NOMO-1 (cell line): Measurements from ENCODE around the gene KCNK4.

Experiments used
- DNase-seq, 2 experiments: peaks; one replicate each; lab custom pipeline; 2025; ENCODE audit not compliant: unreplicated experiment in 2 of 2; lab: John Stamatoyannopoulos, UW

Gene KCNK4

DNA sequence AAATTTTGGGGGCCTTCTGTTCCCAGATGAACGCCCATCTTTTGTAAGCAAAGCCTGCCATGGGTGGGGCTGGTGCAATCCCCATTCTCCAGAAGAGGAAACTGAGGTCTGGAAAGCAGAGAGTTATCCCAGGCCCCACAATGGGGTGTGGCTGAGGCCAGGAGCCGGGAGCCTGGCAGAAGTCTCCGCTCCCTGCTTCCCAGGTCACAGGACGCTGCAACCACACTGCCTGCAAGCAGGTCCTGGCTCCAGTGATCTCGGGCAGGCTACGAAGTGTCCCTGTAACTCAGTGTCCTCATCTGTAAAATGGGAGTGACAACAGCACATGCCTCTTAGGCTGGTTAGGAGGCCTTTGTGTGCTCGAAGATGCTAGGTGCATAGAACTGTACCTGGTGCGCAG, 38.1 kb upstream of the KCNK4 start:
- DNase-seq = no peak

DNA sequence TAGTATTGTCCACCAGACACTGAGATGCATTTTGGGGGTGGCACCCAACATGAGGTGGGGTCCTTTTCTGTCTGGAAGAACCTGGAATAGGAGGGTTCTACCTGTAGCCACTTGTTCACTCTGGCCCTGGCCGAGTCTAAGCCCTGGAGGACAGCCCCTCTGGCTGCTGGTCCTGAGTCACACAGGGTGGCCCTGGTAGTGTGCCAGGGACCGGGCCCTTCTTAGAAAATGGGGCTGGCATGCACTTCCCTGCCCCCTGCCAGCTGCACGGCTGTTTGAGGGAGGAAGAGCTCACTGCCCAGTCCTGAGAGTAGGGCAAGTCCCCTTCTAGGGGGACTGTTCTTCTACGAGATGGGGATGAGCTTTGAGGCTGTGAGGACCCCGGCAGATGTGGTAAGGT, 37.6 kb upstream of the KCNK4 start:
- DNase-seq = no peak

DNA sequence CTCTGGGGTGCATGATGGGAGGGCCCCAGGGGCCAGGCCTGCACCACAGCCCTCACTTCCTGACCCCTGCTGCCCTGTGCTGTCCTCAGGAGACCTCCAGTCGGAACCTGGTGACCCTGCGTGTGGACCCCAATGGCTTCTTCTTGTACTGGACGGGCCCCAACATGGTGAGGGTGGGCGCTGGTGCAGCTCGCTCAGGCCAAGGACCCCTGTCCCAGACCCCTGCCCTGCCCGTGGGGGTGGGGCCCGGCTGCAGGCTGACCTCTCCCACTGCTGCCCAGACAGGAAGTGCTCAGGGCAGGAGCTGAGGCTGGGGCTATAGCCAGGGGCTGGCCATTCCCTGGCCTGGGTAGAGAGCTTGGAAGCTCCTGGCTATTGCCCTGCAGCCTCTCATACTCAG, 36.8 kb upstream of the KCNK4 start:
- DNase-seq = no peak

DNA sequence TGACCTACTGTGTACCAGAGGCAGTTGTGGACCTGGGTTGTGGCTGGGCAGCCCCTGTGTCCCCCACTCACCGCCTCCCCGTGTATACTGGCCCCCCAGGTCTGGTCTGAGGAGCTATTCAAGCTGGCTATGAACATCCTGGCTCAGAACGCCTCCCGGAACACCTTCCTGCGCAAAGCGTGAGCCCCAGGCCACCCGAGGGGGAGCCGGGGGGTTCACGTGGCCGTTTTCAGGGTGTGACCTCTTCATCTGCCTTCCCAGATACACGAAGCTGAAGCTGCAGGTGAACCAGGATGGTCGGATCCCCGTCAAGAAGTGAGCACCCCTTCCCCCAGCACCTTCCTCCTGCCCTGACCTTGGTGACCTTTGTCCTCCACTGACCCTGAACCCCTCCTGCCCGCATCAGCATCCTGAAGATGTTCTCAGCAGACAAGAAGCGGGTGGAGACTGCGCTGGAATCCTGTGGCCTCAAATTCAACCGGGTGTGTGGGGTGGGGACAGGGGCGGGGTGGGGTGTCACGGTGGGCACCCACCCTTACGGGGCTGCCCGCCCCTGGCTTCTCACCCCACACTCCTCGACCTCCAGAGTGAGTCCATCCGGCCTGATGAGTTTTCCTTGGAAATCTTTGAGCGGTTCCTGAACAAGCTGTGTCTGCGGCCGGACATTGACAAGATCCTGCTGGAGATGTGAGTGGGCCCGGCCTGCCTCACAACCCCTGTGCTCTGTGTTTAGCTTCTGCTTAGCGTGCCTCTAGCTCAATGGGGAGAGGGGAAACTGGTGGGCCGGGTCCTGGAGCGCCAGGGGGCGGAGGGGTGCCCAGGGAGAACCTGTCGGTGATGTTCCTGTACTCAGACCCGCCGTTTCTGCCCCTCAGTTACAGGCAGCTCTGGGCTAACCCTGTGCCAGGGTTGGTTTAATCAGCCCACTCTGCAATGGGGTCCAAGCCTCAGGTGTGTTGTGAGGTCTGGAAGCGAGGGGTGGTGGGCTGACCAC, 35.7 kb upstream of the KCNK4 start:
- no peak for DNase-seq

DNA sequence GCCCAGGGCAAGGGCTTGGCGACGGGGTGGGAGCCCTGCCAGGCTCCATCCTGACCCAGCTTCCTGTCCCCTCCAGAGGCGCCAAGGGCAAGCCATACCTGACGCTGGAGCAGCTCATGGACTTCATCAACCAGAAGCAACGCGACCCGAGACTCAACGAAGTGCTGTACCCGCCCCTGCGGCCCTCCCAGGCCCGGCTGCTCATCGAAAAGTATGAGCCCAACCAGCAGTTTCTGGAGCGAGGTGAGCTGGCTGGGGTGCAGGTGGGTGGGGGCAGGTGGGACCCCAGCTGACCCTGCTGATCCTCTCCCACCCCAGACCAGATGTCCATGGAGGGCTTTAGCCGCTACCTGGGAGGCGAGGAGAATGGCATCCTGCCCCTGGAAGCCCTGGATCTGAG, 34.8 kb upstream of the KCNK4 start:
- DNase-seq = no peak

DNA sequence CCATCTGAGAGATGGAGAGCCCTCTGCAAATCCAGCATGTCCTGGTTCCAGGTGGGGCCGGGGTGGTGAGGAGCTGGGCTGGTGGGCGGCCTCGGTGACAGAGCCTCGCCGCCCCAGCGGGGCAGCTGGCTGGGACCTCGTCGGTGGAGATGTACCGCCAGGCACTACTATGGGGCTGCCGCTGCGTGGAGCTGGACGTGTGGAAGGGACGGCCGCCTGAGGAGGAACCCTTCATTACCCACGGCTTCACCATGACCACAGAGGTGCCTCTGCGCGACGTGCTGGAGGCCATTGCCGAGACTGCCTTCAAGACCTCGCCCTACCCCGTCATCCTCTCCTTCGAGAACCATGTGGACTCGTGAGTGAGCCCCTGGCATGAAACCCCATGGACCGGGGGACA, 32.7 kb upstream of the KCNK4 start:
- no peak for DNase-seq

DNA sequence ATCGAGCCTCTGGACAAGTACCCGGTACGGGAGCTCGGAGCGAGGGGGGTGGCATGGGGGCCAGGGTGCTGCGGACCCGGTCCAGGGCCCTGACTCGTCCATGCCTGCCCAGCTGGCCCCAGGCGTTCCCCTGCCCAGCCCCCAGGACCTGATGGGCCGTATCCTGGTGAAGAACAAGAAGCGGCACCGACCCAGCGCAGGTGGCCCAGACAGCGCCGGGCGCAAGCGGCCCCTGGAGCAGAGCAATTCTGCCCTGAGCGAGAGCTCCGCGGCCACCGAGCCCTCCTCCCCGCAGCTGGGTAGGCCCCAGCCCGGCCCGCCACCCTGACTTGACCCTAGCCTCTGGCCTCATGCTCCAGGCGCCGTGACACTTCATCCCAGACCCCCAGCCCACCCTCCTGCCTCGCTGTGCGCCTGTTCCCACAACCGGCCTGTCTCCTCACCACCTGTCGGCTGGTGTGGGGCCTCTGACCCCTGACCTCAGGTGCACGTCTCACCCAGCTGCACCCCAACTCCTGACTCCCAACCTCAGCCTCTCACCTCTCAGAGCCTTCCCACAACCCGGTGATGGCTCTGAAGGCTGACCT, 32.1 kb upstream of the KCNK4 start:
- DNase-seq = no peak

DNA sequence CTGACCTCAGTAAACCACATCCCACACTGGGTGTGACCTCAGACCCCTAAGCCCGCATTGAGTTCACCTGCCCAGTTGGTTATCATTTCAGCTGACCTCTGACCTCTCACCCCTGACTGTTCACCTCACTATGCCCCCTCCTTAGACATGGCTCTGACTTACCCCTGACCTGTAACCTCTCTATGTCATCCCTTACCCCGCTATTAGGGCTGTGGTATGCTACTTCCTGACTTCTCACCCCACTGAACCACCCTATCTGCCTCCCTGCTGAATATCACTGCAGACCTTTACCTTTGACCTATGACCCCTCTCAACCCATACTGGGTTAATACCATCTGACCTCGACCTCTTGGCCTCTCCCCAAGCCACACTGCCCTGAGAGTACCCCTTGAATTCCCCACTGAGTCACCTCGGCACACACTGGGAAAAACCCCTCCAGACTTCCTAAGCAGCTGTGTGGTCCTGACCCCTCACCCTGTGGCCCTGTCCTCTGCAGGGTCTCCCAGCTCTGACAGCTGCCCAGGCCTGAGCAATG, 31.5 kb upstream of the KCNK4 start:
- no peak for DNase-seq

DNA sequence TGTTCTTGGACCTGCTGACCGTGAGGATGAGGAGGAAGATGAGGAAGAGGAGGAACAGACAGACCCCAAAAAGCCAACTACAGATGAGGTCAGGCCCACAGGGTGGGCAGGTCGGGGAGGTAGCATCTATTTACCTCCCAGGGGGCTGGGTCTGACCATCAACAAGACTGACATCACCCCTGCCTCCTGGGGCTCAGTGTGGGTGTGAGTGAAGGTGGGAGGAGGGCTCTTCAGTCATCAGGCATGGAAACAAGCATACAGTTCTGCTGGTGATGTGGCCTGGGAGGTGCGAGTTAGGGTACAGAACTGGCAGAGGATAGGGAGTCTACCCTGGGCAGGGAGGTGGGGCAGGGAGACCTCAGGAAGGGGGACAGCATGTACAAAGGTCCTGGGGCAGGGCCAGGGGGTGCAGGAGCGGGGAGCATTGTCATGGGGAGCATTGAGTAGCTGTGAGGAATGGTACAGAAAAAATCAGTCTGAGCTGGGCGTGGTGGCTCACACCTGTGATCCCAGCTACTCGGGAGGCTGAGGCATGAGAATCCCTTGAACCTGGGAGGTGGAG, 30.9 kb upstream of the KCNK4 start:
- DNase-seq = no peak

DNA sequence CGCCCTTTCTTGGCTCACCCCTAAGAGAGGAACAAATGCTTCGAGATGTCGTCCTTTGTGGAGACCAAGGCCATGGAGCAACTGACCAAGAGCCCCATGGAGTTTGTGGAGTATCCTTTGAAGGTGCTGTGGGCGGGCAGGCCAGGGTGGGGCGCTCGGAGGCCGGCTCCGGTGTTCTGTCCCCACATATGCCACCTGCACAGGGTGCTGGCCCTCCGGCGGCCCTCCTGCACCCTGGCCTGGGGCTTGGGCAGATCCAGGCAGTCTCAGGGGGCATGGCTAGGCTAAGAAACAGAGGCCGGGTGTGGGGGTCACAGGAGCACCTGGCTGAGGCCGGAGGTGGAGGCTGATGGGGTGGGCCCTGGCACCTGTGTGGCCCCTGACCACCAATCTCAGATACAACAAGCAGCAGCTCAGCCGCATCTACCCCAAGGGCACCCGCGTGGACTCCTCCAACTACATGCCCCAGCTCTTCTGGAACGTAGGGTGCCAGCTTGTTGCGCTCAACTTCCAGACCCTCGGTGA, 29.5 kb upstream of the KCNK4 start:
- DNase-seq = no peak

DNA sequence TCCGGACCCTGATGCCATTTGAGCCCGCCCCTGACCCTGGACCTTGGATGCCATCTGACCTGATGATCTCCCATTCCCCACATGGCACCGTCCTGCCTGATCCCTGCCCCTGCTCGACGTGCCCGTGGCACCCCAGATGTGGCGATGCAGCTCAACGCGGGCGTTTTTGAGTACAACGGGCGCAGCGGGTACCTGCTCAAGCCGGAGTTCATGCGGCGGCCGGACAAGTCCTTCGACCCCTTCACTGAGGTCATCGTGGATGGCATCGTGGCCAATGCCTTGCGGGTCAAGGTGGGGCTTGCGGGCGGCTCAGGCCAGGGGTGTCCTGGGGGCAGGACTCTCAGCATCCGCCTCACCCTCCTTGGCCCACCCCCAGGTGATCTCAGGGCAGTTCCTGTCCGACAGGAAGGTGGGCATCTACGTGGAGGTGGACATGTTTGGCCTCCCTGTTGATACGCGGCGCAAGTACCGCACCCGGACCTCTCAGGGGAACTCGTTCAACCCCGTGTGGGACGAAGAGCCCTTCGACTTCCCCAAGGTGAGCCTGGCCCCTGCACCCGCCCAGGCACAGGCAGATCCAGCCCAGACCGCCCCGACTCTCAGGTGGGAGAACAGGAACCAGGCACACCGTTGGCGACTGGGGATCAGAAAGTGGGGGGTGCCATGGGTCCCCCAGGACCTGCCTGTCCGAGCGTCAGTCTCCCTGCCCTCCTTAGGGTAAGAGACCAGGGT, 28.7 kb upstream of the KCNK4 start:
- no peak for DNase-seq

DNA sequence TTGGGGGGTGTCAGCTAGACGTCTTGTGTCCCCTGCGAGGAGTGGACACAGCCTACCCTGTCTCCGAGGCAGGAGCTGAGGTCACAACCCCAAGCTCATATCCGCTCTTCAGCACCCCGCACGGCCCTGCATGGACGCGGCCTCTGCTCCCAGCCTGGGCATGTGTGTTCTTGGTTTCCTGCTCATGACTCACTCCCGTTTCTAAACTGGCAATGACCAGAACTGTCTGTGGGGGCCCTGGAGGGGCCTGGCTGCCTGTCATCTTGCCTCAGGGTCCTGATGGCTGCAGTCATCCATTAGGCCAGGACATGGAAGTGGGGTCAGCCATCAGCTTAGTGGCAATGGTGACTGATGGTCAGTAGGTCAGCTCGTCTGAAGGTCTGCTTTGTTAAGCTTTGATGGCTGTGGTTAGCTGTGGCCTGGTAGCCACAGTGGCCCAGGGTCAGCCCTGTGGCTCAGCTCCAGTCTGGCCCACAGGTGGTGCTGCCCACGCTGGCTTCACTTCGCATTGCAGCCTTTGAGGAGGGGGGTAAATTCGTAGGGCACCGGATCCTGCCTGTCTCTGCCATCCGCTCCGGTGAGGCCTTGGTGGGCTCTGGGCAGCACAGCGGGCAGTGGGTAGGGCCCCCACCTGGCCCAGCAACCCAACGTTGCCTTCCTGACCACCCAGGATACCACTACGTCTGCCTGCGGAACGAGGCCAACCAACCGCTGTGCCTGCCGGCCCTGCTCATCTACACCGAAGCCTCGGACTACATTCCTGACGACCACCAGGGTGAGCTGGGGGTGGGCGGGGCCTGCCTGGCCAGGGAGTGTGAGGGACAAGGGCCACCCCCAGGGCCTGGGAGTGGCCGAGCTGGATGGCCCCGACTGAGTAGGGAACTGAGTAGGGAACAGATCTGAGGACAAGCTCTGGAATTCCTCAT, 27.8 kb upstream of the KCNK4 start:
- DNase-seq = no peak

DNA sequence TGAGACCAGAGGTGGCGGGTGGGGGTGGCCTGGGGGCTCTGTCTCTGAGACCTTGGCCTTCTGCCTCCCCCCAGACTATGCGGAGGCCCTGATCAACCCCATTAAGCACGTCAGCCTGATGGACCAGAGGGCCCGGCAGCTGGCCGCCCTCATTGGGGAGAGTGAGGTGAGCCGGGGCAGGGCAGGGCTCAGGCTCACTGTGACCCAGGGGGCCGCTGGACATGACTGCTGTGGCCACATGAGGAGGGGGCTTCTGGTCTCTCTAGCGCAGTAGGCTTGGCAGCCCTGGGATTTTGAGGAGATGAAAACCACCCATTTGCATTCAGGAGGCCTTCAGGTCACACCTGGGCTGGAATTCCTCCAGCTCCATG, 27.2 kb upstream of the KCNK4 start:
- no peak for DNase-seq

DNA sequence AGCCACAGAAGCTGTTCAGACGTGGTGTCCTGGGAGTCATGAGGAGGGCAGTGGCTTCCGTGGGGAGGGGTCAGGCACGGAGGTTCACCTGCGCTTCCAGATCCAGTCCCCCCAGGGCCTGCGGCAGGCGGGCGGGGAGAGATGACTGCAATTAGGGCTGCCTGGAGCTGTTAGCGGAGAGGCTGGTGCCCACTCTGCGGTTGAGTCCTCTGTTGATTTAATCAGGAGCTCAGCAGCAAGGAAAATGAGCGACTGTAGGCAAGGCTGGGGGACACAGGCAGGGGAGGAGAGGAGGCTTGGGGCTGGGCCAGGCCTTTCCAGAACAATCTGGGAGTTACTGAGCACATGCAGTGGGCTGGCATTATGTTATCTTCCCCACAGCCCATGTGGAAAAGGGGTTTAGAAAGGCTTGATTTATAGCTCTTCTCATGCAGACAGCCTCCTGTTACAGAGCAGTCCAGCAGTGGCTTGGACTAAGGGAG, 26.7 kb upstream of the KCNK4 start:
- no peak for DNase-seq

DNA sequence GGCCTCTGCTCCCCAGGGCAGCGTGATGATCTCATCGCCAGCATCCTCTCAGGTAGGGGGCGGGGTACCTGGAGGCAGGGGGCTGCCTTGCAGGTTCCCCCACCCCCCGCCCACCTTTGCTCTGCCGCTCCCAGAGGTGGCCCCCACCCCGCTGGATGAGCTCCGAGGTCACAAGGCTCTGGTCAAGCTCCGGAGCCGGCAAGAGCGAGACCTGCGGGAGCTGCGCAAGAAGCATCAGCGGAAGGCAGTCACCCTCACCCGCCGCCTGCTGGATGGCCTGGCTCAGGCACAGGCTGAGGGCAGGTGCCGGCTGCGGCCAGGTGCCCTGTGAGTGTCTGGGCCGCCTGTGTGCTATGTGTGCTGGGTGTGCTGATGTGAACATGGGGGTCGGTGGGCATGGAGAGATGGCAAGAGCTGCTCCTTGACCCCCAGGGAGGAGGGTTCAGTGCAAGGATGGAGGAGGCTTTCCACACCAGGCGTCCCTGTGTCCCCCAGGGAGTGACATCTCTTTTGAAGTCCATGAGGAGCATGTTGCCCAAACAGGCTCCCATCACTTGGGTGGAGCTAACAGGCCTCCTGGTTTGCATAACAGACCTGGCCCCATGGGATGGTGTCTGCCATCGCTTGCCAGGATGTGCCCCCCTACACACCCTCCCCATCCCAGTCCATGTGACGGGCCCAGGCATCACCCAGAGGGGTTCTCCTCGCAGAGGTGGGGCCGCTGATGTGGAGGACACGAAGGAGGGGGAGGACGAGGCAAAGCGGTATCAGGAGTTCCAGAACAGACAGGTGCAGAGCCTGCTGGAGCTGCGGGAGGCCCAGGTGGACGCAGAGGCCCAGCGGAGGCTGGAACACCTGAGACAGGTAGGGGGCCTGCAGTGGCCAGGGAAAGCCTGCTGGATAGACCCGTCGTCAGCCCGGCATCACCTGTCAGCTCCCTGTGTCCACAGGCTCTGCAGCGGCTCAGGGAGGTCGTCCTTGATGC, 25.6 kb upstream of the KCNK4 start:
- DNase-seq = no peak

DNA sequence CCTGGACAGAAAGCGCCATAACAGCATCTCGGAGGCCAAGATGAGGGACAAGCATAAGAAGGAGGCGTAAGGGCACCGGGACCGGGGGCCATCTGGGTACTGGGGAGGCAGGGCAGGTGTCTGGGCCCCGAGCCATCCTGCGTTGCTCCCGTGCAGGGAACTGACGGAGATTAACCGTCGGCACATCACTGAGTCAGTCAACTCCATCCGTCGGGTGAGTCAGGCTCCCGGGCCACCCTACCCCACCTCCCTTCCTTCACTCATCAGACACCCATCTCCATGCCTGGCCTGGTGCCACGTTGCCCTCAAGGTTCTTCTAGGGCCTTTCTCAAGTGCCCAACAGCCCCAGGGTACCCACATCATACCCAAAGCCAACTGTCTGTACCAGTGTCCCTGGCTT, 24.8 kb upstream of the KCNK4 start:
- no peak for DNase-seq

DNA sequence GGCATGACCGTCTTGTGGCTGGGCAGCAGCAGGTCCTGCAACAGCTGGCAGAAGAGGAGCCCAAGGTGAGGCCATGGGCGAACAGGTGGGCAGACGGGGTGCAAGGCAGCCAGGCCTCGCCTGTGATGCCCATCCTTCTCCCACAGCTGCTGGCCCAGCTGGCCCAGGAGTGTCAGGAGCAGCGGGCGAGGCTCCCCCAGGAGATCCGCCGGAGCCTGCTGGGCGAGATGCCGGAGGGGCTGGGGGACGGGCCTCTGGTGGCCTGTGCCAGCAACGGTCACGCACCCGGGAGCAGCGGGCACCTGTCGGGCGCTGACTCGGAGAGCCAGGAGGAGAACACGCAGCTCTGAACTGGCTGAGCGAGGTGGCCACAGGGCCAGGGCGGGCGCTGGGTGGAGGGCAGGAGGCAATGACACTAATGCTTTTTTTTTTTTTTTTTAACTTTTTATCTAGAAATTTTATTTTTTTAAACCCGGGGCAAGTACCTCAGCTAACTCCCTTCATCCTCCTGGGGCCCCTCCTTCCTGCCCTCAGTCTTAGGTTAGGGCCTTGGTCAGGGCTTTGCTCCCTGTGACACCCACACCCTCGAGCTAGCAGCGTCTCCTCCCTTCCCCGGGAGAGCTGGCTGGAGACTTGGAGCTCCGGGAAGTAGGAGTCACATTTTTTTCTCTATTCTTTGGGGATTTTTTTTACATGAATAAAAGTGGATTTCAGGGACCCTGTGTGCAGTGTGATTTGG, 23.7 kb upstream of the KCNK4 start:
- DNase-seq = no peak
